HEK293 (cell line): ENCODE data around the gene RFX2.
A peak's percentile ranks its signal among the peaks of the same experiment; 100 is the strongest.

Source experiments
- CTCF ChIA-PET: fragments of 350-600 bp; formaldehyde crosslinking; extraction: SDS; loops from one replicate; lab custom pipeline; 2021; ENCODE audit warnings: antibody characterized with exemption; lab: Yijun Ruan, JAX
- POLR2A ChIA-PET: fragments of 300-600 bp; formaldehyde crosslinking; extraction: SDS; loops from one replicate; lab custom pipeline; 2020; ENCODE audit warnings: antibody characterized with exemption, inconsistent platforms; lab: Yijun Ruan, JAX
- H3K27ac ChIP-seq: fragments of 200-500 bp; sonication (Bioruptor generic); 2 replicates; pipeline ENCODE4 v1.5.1; 2014; ENCODE audit warnings: low read depth, low read length, control low read depth, inconsistent platforms; ENCODE audit errors: extremely low read depth
- H3K36me3 ChIP-seq, 2 experiments: fragments of 200-500 bp in 1 of 2; sonication (Bioruptor generic) in 1 of 2; 1 replicate in 1 of 2; 2 replicates in 1 of 2; pipeline ENCODE4 v1.5.1; 2014 to 2017; ENCODE audit warnings: inconsistent platforms in 2 of 2, low read length in 2 of 2; ENCODE audit not compliant: control insufficient read depth in 2 of 2, insufficient read depth in 1 of 2
- H3K4me1 ChIP-seq: fragments of 200-500 bp; sonication (Bioruptor generic); 2 replicates; pipeline ENCODE4 v1.5.1; 2014; ENCODE audit warnings: mild to moderate bottlenecking, low read length, inconsistent platforms; ENCODE audit not compliant: control insufficient read depth, insufficient read depth
- H3K4me3 ChIP-seq: 2 replicates; pipeline ENCODE4 v1.5.1; 2011; ENCODE audit warnings: low read depth, mild to moderate bottlenecking, control low read depth, low read length, moderate library complexity
- H3K9me3 ChIP-seq: fragments of 200-500 bp; sonication (Bioruptor generic); 2 replicates; pipeline ENCODE4 v1.5.1; 2014; ENCODE audit warnings: low read depth, low read length, inconsistent platforms; ENCODE audit not compliant: control insufficient read depth, insufficient read depth
- ATF2 ChIP-seq: fragments of 450-650 bp; formaldehyde crosslinking; IDR thresholded peaks from 2 replicates; pipeline ENCODE4 v1.5.1; 2016; ENCODE audit warnings: missing biosample characterization, missing genetic modification characterization, low read depth
- FEZF1 ChIP-seq: fragments of 450-650 bp; formaldehyde crosslinking; IDR thresholded peaks from 2 replicates; pipeline ENCODE4 v1.5.1; 2016; ENCODE audit warnings: missing biosample characterization, missing genetic modification characterization
- PRDM6 ChIP-seq: fragments of 450-650 bp; formaldehyde crosslinking; IDR thresholded peaks from 2 replicates; pipeline ENCODE4 v1.5.1; 2017; ENCODE audit warnings: missing biosample characterization, missing genetic modification characterization
- ZBTB21 ChIP-seq: fragments of 450-650 bp; formaldehyde crosslinking; IDR thresholded peaks from 2 replicates; pipeline ENCODE4 v1.5.1; 2017; ENCODE audit warnings: missing biosample characterization, missing genetic modification characterization
- ZBTB8A ChIP-seq: fragments of 450-650 bp; formaldehyde crosslinking; IDR thresholded peaks from 2 replicates; pipeline ENCODE4 v1.5.1; 2016; ENCODE audit warnings: missing biosample characterization, missing genetic modification characterization
- ZNF114 ChIP-seq: fragments of 450-650 bp; formaldehyde crosslinking; IDR thresholded peaks from 2 replicates; pipeline ENCODE4 v1.5.0; 2017; ENCODE audit warnings: missing biosample characterization, missing genetic modification characterization
- ZNF157 ChIP-seq: fragments of 450-650 bp; formaldehyde crosslinking; IDR thresholded peaks from 2 replicates; pipeline ENCODE4 v1.5.1; 2016; ENCODE audit warnings: missing biosample characterization, missing genetic modification characterization
- ZNF248 ChIP-seq: fragments of 450-650 bp; formaldehyde crosslinking; IDR thresholded peaks from 2 replicates; pipeline ENCODE4 v1.5.1; 2017; ENCODE audit warnings: missing biosample characterization, missing genetic modification characterization
- ZNF274 ChIP-seq, 2 experiments: fragments of 200-500 bp in 1 of 2; fragments of 450-650 bp in 1 of 2; sonication (Bioruptor generic) in 1 of 2; formaldehyde crosslinking in 1 of 2; IDR thresholded peaks; 2 replicates each; pipeline versions ENCODE4 v1.5.1 to v1.6.1; 2014 to 2016; ENCODE audit warnings: borderline replicate concordance in 1 of 2, inconsistent platforms in 1 of 2, low read length in 1 of 2, missing biosample characterization in 1 of 2, missing genetic modification characterization in 1 of 2
- ZNF837 ChIP-seq: fragments of 450-650 bp; formaldehyde crosslinking; IDR thresholded peaks from 2 replicates; pipeline ENCODE4 v1.5.1; 2016; ENCODE audit warnings: missing biosample characterization, missing genetic modification characterization
- ZSCAN5A ChIP-seq: fragments of 450-650 bp; formaldehyde crosslinking; IDR thresholded peaks from 2 replicates; pipeline ENCODE4 v1.5.1; 2016; ENCODE audit warnings: missing biosample characterization, missing genetic modification characterization
- TF ChIP-seq, protein P1 (sequence below): fragments of 450-650 bp; formaldehyde crosslinking; IDR thresholded peaks from 2 replicates; pipeline ENCODE4 v1.5.1; 2016; ENCODE audit warnings: missing biosample characterization, missing genetic modification characterization

Gene RFX2

GRCh38 chr19:6098574-6098973 lies 11.7 kb downstream of the RFX2 start (continued):
- TF ChIP-seq, protein P1, sequence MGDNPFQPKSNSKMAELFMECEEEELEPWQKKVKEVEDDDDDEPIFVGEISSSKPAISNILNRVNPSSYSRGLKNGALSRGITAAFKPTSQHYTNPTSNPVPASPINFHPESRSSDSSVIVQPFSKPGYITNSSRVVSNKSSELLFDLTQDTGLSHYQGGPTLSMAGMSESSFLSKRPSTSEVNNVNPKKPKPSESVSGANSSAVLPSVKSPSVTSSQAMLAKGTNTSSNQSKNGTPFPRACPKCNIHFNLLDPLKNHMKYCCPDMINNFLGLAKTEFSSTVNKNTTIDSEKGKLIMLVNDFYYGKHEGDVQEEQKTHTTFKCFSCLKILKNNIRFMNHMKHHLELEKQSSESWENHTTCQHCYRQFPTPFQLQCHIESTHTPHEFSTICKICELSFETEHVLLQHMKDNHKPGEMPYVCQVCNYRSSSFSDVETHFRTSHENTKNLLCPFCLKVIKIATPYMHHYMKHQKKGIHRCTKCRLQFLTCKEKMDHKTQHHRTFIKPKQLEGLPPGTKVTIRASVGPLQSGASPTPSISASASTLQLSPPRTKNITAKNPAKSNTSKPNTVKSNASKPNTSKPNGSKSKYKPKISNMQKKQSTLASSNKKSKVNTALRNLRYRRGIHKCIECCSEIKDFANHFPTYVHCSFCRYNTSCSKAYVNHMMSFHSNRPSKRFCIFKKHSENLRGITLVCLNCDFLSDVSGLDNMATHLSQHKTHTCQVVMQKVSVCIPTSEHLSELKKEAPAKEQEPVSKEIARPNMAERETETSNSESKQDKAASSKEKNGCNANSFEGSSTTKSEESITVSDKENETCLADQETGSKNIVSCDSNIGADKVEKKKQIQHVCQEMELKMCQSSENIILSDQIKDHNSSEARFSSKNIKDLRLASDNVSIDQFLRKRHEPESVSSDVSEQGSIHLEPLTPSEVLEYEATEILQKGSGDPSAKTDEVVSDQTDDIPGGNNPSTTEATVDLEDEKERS: no peak
- TF ChIP-seq ZNF114 (tag by site-specific recombination) (no peak), ZBTB21 (no peak)

DNA sequence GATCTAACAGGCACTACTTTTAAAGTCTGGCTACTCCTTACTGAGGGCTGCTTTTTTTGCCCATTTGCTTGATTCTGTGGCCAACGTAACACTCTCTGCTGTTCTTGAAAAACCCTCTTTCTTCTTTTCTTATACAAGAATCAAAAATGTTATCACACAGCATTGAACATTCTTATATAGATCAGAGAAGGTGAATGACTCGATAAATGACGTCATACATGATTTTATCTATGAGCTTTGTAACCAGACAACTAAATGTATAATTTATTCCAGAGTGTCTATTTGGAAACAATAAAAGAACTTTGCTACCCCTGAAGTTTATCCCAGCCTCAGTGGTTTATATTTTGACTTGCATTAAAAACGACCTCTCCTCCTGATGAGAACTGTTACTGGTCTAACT lies 12.4 kb downstream of the RFX2 start:
- POLR2A ChIA-PET: no interaction called here
- H3K9me3 ChIP-seq: no peaks in the 10 kb centered on the region

DNA sequence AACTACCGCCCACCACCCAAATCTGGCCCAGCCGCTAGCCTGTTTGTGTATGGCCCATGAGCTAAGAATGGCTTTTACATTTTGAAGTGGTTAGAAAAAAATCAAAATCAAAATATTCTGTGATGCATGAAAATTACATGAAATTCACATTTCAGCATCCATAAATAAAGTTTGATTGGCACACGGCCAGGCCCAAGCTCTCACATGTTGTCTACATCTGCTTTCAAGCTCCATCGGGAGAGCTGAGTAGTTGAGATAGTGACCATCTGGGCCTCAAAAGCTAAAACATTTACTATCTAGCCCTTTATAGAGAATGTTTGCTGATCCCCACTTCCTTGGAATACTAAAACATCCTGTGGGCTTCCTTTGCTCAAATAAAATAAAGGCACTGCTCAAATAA lies 14.5 kb downstream of the RFX2 start:
- ChIA-PET CTCF (no interaction called here), POLR2A (no interaction called here)
- Histone ChIP-seq H3K4me3 (no peak overlapping the region), H3K27ac (no peak overlapping the region), H3K9me3 (no peaks in the 10 kb centered on the region), H3K36me3 (no peaks in the 10 kb centered on the region), H3K4me1 (peaks cover 3% of the 10 kb centered on the region; the same call in 1 of the 2 replicates)
- TF ChIP-seq ZSCAN5A (tag by site-specific recombination) (no peak), ZNF837 (no peak)

More for the DNA sequence above, 12.4 kb downstream of the RFX2 start:
- Histone ChIP-seq H3K4me3 (no peak overlapping the region), H3K4me1 (no peaks in the 10 kb centered on the region), H3K36me3 (no peaks in the 10 kb centered on the region), H3K27ac (no peak overlapping the region)
- CTCF ChIA-PET: interaction anchor here (0.7 to 1.8 kb wide), 2 partner anchors 9 to 28 kb away, joined by 5 read pairs; no protein-coding TSS in a partner anchor
- TF ChIP-seq FEZF1 (tag by site-specific recombination) (no peak), ATF2 (tag by site-specific recombination) (0 out of 2 replicates have a peak, but pooled peaks have one; percentile 14), ZBTB8A (tag by site-specific recombination) (no peak), ZNF274 (IDR thresholded peaks at IDR 0.05; ENCODE audit: low read length) (no peak), ZNF274 (tag by site-specific recombination; IDR thresholded peaks at IDR 0.05; ENCODE audit: borderline replicate concordance) (no peak), ZNF157 (tag by site-specific recombination) (no peak), ZNF248 (no peak), PRDM6 (no peak)
